ENCODE measurements around the gene CALR.
"Not testable (repeated sequence)": the region's sequence is repeated elsewhere in the genome, so short reads cannot be mapped to it uniquely, and the experiment has no call there.

Gene CALR

DNA sequence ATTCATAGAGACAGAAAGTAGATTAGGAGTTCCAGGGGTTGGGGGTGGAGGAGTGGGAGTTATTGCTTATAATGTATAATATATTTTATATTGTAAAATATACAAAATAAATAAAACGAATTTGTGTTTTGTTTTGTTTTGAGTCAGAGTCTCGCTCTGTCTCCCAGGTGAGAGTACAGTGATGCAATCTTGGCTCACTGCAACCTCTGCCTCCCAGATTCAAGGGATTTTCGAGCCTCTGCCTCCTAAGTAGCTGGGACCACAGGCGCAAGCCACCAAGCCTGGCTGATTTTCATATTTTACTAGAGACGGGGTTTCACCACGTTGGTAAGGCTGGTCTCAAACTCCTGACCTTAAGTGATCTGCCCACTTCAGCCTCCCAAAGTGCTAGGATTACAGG is 21.1 kb downstream of the CALR start:
- H3K9ac ChIP-seq (ENCODE audit: low read length), result no peak overlapping the region
- no peaks in the 10 kb centered on the region for H3K36me3 ChIP-seq (ENCODE audit: control insufficient read depth, insufficient read depth, low read length)
- no peak overlapping the region for H3K4me3 ChIP-seq (ENCODE audit: low read length)
- H3K27me3 ChIP-seq (ENCODE audit: control insufficient read depth, insufficient read depth, low read length), result no peaks in the 10 kb centered on the region
- H3K9me3 ChIP-seq (ENCODE audit: control insufficient read depth, low read length), result no peaks in the 10 kb centered on the region
- peaks cover 9% of the 10 kb centered on the region for H3K4me1 ChIP-seq (ENCODE audit: control insufficient read depth, insufficient read depth, low read length)

DNA sequence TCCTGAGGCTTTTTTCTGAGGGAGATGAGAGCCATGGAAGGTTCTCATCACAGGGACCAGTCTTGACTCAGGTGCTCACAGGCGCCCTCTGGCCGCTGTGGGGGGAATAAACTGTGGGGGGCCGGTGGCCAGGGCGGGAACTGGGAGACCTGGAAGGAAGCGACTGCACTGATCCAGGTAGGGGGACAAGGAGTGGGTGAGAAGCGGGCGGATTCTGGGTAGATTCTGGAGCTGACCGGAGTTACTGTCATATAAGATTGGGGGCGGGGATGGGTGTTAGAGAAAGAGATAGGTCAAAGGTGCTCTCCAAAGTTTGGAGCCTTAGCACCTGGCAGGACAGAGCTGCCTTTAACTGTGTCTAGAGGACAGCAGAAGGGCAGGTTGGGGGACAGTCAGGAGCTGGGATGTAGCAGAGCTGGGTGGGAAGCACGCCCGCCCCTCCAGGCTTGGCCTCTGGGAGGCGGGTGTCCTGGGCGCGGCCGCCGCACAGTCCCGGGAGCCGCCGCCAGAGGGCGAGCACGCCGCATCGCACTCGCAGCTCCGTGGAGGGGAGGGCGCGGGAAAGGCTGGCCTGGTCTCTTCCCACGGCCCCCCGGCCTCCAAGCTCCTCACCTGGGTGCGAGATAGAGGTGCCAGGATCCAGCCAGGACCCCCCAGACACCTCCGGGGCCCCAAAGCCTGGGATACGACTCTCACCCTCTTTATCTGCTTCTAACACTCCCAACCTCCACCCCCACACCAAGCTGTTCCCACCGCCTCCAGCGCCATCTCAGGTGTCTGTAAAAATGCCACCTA is 26.8 kb downstream of the CALR start:
- H3K9ac ChIP-seq (ENCODE audit: low read length), result peak overlapping the region; percentile 8
- no peak overlapping the region for H3K4me3 ChIP-seq (ENCODE audit: low read length)

DNA sequence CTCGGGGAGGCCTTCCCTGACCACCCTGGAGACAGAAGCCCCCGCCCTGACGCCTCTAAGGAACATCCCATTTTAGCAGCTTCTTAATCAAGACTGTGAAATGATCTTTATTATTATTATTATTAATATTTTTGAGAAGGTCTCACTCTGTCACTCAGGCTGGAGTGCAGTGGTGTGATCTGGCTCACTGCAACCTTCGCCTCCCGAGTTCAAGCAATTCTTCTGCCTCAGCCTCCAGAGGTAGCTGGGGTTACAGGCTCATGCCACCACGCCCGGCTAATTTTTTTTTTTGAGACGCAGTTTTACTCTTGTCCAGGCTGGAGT is 27.4 kb downstream of the CALR start:
- peak overlapping the region; percentile 8 for H3K9ac ChIP-seq (ENCODE audit: low read length)
- H3K9me3 ChIP-seq (ENCODE audit: control insufficient read depth, low read length), result no peaks in the 10 kb centered on the region
- H3K4me1 ChIP-seq (ENCODE audit: control insufficient read depth, insufficient read depth, low read length), result no peaks in the 10 kb centered on the region
- no peak overlapping the region for H3K4me3 ChIP-seq (ENCODE audit: low read length)
- no peaks in the 10 kb centered on the region for H3K36me3 ChIP-seq (ENCODE audit: control insufficient read depth, insufficient read depth, low read length)
- H3K27me3 ChIP-seq (ENCODE audit: control insufficient read depth, insufficient read depth, low read length), result no peaks in the 10 kb centered on the region

More for the DNA sequence above, 26.8 kb downstream of the CALR start:
- no peaks in the 10 kb centered on the region for H3K36me3 ChIP-seq (ENCODE audit: control insufficient read depth, insufficient read depth, low read length)
- H3K9me3 ChIP-seq (ENCODE audit: control insufficient read depth, low read length), result no peaks in the 10 kb centered on the region
- H3K27me3 ChIP-seq (ENCODE audit: control insufficient read depth, insufficient read depth, low read length), result no peaks in the 10 kb centered on the region
- no peaks in the 10 kb centered on the region for H3K4me1 ChIP-seq (ENCODE audit: control insufficient read depth, insufficient read depth, low read length)

DNA sequence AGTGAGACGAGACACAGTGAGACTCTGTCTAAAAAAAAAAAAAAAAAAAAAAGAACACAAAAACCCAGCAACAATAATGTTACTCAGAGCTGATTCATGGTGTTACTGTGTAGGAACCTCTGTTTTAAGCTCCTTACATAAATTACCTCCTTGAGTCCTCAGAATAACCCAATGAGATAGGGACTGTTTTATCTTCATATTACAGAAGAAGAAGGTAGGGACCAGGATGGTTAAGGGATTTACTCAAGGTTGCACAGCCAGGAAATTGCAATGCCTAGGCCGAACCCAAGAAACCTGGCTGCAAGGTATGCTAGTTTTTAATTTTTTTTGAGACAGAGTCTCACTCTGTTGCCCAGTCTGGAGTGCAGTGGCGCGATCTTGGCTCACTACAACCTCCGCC is 29.5 kb downstream of the CALR start:
- Histone ChIP-seq H3K9me3 (ENCODE audit: control insufficient read depth, low read length) (no peaks in the 10 kb centered on the region), H3K36me3 (ENCODE audit: control insufficient read depth, insufficient read depth, low read length) (no peaks in the 10 kb centered on the region), H3K4me3 (ENCODE audit: low read length) (no peak overlapping the region), H3K27me3 (ENCODE audit: control insufficient read depth, insufficient read depth, low read length) (no peaks in the 10 kb centered on the region), H3K9ac (ENCODE audit: low read length) (no peak overlapping the region), H3K4me1 (ENCODE audit: control insufficient read depth, insufficient read depth, low read length) (no peaks in the 10 kb centered on the region)

DNA sequence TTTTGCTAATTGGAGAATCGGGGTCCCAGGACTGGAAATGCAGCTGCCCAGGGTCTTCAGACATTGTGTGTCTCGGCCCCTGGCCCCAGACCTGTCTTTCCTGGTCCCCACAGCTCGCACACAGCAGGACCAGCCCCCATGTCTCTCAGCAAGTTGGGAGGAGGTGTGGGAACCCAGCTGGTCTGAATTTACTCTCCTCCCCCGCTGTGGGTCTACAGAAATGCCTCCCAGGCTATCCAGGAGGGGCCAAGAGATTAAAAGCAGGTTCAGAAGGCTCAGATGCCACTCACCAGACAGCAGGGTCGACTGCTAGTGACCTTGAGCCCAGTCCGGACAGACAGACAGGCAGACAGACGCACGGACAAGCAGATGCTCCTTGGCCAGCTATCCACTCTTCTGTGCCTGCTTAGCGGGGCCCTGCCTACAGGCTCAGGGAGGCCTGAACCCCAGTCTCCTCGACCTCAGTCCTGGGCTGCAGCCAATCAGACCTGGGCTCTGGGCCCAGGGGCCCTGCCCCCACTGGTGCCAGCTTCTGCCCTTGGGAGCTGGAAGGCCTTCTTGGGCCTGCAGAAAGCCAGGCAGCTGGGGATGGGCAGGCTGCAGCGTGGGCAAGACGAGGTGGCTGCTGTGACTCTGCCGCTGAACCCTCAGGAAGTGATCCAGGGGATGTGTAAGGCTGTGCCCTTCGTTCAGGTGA is 31.0 kb downstream of the CALR start, which contains the start of gene DAND5:
Gene DAND5 (plus strand): TSS at position 285 of the 697 bp plus-strand sequence. CDS start 85 bp downstream, at position 370.
- no peak within 1 kb of the TSS for H3K9ac ChIP-seq (ENCODE audit: low read length)

DNA sequence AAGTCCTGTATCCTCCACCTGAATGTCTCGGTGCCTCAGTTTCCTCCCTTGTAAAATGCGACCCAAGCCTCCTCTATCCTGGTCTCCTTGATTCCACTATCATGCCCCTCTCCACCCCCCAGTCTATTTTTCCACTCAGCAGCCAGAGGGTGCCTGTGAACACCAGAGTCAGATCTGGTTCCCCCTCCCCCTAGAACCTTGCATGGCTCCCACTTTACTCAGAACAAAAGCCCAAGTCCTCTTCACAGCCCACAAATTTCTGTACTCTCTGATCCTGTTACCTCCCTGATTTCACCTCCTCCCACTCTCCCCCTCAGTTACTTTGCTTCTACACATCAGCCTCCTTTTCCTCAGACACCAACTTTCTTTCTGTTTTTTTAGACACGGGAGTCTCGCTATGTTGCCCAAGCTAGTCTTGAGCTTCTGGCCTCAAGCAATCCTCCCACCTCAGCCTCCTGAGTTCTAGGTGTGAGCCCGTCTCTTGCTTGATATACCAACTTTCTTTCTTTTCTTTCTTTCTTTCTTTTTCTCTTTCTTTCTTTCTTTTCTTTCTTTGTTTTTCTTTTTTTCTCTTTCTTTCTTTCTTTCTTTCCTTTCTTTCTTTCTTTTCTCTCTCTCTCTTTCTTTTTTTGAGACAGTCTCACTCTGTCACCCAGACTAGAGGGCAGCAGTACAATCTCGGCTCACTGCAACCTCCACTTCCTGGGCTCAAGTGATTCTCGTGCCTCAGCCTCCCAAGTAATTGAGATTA is 31.8 kb downstream of the CALR start:
- Histone ChIP-seq H3K27me3 (ENCODE audit: control insufficient read depth, insufficient read depth, low read length) (no peaks in the 10 kb centered on the region), H3K4me3 (ENCODE audit: low read length) (no peak overlapping the region), H3K9ac (ENCODE audit: low read length) (no peak overlapping the region), H3K4me1 (ENCODE audit: control insufficient read depth, insufficient read depth, low read length) (no peaks in the 10 kb centered on the region), H3K36me3 (ENCODE audit: control insufficient read depth, insufficient read depth, low read length) (no peaks in the 10 kb centered on the region), H3K9me3 (ENCODE audit: control insufficient read depth, low read length) (no peaks in the 10 kb centered on the region)

More for the DNA sequence above, 31.0 kb downstream of the CALR start, which contains the start of gene DAND5:
- H3K4me3 ChIP-seq (ENCODE audit: low read length), result no peak within 1 kb of the TSS
- no peaks in the 10 kb centered on the region for H3K4me1 ChIP-seq (ENCODE audit: control insufficient read depth, insufficient read depth, low read length)
- no peaks in the 10 kb centered on the region for H3K27me3 ChIP-seq (ENCODE audit: control insufficient read depth, insufficient read depth, low read length)
- no peaks in the 10 kb centered on the region for H3K9me3 ChIP-seq (ENCODE audit: control insufficient read depth, low read length)
- H3K36me3 ChIP-seq (ENCODE audit: control insufficient read depth, insufficient read depth, low read length), result no peaks in the 10 kb centered on the region

DNA sequence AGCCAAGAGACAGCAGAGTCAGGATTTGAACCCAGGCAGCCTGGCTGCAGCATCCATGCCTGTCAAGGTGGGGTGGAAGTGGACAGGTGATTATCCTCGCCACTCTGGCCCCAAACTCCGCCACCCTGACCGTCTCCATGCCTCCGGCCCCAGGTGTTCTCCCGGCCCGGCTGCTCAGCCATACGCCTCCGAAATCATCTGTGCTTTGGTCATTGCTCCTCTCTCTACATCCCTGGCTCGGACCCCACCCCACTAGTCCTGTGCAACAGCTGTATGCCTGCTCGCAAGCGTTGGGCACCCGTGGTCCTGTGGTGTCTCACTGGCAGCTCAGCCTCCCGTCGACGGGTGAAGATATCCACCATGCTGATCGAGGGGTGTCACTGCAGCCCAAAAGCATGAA is 34.8 kb downstream of the CALR start:
- Histone ChIP-seq H3K9me3 (ENCODE audit: control insufficient read depth, low read length) (no peaks in the 10 kb centered on the region), H3K4me3 (ENCODE audit: low read length) (no peak overlapping the region), H3K36me3 (ENCODE audit: control insufficient read depth, insufficient read depth, low read length) (no peaks in the 10 kb centered on the region), H3K9ac (ENCODE audit: low read length) (no peak overlapping the region), H3K27me3 (ENCODE audit: control insufficient read depth, insufficient read depth, low read length) (no peaks in the 10 kb centered on the region), H3K4me1 (ENCODE audit: control insufficient read depth, insufficient read depth, low read length) (no peaks in the 10 kb centered on the region)

DNA sequence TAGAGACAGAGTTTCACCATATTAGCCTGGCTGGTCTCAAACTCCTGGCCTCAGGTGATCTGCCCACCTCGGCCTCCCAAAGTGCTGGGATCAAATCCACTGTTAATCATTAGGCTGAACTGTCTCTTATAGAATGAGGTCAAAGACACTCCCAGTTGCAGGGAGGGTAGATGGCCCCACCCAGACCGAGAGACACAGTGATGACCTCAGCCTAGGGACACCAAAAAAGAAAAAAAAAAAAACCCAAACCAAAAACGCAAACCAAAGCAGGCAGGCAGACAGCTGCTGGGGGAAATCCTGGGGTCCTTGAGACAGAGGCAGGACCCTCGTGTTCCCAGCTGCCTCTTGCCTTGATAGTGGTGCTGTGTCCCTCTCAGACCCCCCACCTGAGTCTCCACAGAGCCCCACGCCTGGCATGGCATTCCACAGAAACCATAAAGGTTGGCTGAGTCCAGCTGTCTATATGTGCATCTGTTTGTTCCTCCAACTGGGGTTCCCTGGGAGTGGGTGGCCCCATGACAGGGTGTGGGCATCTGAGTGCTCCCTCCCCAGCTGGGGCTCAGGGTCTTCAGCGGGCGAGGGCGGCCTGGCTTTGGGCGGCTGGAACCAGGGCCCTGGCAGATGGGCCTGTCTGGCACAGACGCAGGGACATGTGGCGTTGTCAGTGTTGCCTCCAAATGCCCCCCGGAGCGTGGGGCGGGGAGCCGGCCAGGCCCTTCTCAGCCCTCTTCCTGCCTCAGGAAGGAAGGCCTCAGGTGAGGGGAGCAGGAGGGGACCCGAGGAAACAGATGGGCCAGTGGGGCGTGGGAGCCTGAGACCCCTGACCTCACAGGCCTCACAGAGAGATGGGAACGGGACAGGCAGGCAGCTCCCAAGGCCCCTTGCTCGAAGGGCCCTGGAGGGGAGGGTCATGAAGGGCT is 36.2 kb downstream of the CALR start:
- H3K4me3 ChIP-seq (ENCODE audit: low read length), result no peak overlapping the region
- H3K4me1 ChIP-seq (ENCODE audit: control insufficient read depth, insufficient read depth, low read length), result no peaks in the 10 kb centered on the region
- no peaks in the 10 kb centered on the region for H3K27me3 ChIP-seq (ENCODE audit: control insufficient read depth, insufficient read depth, low read length)
- no peak overlapping the region for H3K9ac ChIP-seq (ENCODE audit: low read length)
- no peaks in the 10 kb centered on the region for H3K36me3 ChIP-seq (ENCODE audit: control insufficient read depth, insufficient read depth, low read length)
- H3K9me3 ChIP-seq (ENCODE audit: control insufficient read depth, low read length), result no peaks in the 10 kb centered on the region

DNA sequence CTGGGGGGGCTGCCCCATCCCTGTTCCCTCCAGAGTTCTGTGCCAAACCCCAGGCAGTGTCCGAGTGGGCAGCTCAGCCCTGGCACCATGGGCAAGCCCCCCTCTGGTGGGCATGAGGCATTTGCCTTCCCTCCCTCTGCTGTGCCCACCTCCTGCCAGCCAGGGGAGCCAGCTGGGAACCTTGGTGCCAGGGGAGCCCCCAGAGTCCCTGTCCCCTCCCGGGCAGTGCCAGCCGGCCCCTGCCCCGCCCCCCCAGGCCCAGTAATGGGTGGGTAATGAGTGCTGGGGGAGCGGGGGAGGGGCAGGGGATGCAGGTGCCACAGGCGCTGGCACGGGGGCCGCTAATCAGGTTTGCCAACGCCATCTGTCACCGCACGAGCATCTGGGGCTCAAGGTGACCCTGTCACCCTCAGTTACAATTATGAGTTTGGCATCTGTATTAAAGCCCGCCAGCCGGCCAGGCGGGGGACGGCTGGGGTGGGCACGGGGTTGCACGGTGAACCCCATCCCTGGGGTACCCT is 36.9 kb downstream of the CALR start:
- H3K4me3 ChIP-seq (ENCODE audit: low read length), result no peak overlapping the region
- H3K36me3 ChIP-seq (ENCODE audit: control insufficient read depth, insufficient read depth, low read length), result no peaks in the 10 kb centered on the region
- H3K4me1 ChIP-seq (ENCODE audit: control insufficient read depth, insufficient read depth, low read length), result no peaks in the 10 kb centered on the region
- no peaks in the 10 kb centered on the region for H3K27me3 ChIP-seq (ENCODE audit: control insufficient read depth, insufficient read depth, low read length)
- no peak overlapping the region for H3K9ac ChIP-seq (ENCODE audit: low read length)
- H3K9me3 ChIP-seq (ENCODE audit: control insufficient read depth, low read length), result no peaks in the 10 kb centered on the region

DNA sequence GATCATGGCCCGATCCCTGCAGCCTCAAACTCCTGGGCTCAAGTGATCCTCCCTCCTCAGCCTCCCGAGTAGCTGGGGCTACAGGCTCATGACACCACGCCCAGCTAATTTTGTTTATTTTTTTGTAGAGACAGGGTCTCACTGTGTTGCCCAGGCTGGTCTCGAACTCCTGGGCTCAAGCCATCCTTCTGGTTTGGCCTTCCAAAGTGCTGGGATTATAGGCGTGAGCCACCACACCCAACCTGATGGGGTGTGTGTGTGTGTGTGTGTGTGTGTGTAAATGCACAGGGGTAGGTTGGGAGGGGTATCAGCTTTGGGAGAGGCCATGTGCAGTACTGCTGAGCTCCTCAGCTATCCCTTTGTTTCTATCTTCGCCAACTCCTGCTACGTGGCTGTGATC is 37.7 kb downstream of the CALR start:
- not testable (repeated sequence) for H3K9me3 ChIP-seq (ENCODE audit: control insufficient read depth, low read length); H3K9ac ChIP-seq (ENCODE audit: low read length); H3K4me3 ChIP-seq (ENCODE audit: low read length); H3K36me3 ChIP-seq (ENCODE audit: control insufficient read depth, insufficient read depth, low read length); H3K27me3 ChIP-seq (ENCODE audit: control insufficient read depth, insufficient read depth, low read length); H3K4me1 ChIP-seq (ENCODE audit: control insufficient read depth, insufficient read depth, low read length)

DNA sequence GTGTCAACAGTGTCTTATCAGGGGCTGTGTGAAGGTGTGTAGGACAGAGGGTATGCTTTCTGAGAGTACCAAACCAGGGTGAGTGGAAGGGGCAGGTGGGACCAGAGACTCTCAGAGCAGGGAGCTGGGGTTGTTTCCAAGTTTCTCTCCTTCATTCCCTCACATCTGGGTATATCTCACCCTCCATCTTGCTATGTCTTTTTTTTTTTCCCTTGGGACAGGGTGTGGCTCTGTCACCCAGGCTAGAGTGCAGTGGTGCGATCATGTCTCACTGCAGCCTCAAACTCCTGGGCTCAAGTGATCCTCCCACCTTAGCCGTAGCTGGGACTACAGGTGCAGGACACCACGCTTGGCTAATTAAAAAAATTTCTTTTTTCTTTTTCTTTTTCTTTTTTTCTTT is 41.6 kb downstream of the CALR start:
- H3K4me3 ChIP-seq (ENCODE audit: low read length), result no peak overlapping the region
- peaks cover 6% of the 10 kb centered on the region for H3K27me3 ChIP-seq (ENCODE audit: control insufficient read depth, insufficient read depth, low read length)
- H3K4me1 ChIP-seq (ENCODE audit: control insufficient read depth, insufficient read depth, low read length), result peaks cover 22% of the 10 kb centered on the region
- no peaks in the 10 kb centered on the region for H3K36me3 ChIP-seq (ENCODE audit: control insufficient read depth, insufficient read depth, low read length)
- H3K9ac ChIP-seq (ENCODE audit: low read length), result no peak overlapping the region
- no peaks in the 10 kb centered on the region for H3K9me3 ChIP-seq (ENCODE audit: control insufficient read depth, low read length)

Data from mucosa of stomach (tissue), 1 donor.